Measurements from ENCODE around the gene SLC4A4. TPM values are rescaled to one million over a fixed set of nuclear protein-coding genes. Genes with fewer than 3 reads are reported as not detected.

Gene SLC4A4
- total and polyA plus RNA-seq, 2 donors (not counting 1 experiment from before 2014, with no cell fraction given), result 12.2 to 33.4 TPM

DNA sequence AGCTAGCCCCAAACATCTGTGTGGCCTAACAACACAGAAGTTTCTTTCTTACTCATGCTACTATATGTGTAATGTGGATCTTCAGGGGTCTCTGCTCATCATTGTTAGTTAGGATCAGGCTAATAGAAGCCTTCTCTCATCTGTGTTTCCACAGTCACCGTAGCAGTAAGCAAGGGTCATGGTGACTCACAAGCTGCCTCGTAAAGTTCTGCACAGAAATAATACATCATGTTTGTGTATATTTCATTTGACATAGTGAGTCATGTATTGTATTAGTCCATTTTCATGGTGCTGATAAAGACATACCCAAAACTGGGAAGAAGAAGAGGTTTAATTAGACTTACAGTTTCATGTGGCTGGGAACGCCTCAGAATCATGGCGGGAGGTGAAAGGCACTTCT is 38.7 kb downstream of the SLC4A4 start:
- H3K79me2 ChIP-seq (ENCODE audit: control insufficient read depth, insufficient read depth, low read length), result no peaks in the 10 kb centered on the region
- no peaks in the 10 kb centered on the region for H3K9me3 ChIP-seq (ENCODE audit: control insufficient read depth, insufficient read depth, low read depth, low read length)
- DNase-seq (ENCODE audit: low read depth in 2 of 2), result peak; percentile 92
- no peaks in the 10 kb centered on the region for H3K36me3 ChIP-seq (ENCODE audit: control insufficient read depth, insufficient read depth, low read length)
- no peak overlapping the region for H3K9ac ChIP-seq (ENCODE audit: insufficient read depth, low read length)
- TF ChIP-seq EZH2 (IDR thresholded peaks at IDR 0.05; ENCODE audit: low read length, missing control alignments), result no peak
- no peak for TF ChIP-seq CTCF (conservative IDR thresholded peaks at IDR 0.05 in 1 of 2, IDR thresholded peaks at IDR 0.05 in 1 of 2; ENCODE audit: low read depth in 1 of 2, low read length in 2 of 2)
- no peak overlapping the region for H2AFZ ChIP-seq (ENCODE audit: low read length)
- H3K4me2 ChIP-seq (ENCODE audit: extremely low read depth, insufficient read depth, low read length), result peak overlapping the region; percentile 72
- peak overlapping the region; percentile 48 for H3K27ac ChIP-seq (ENCODE audit: insufficient read depth, low read length)
- no peaks in the 10 kb centered on the region for H3K27me3 ChIP-seq (ENCODE audit: control insufficient read depth, insufficient read depth, low read length)
- H3K4me1 ChIP-seq (ENCODE audit: control insufficient read depth, extremely low read depth, insufficient read depth, low read length), result peaks cover 5% of the 10 kb centered on the region
- H3K4me3 ChIP-seq (replicated peaks in 1 of 4; ENCODE audit: control extremely low read depth in 1 of 4, insufficient read depth in 1 of 4, low read depth in 3 of 4, low read length in 4 of 4), result no peak overlapping the region
- no peaks in the 10 kb centered on the region for H4K20me1 ChIP-seq (ENCODE audit: control insufficient read depth, extremely low read depth, insufficient read depth, low read length)

DNA sequence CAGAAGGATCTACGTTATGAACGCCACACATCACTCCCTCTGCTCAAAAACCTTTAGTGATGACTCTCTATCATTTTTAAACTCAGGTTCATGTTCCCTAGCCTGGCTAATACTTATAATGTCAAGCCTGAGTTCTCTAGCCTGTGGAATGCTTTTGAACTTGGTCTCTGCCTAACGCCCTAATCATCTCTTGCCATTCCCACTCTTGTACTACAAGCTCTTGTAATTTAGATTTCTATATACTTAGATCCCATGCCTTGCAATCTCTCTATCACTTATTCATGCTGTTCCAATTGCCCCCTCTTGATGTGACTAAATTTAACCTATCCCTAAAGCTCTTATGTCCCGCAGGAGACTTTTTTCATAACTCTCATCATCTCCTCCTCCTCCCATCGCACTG is 40.3 kb downstream of the SLC4A4 start:
- no peak overlapping the region for H3K9ac ChIP-seq (ENCODE audit: insufficient read depth, low read length)
- H3K36me3 ChIP-seq (ENCODE audit: control insufficient read depth, insufficient read depth, low read length), result no peaks in the 10 kb centered on the region
- H3K4me3 ChIP-seq (replicated peaks in 1 of 4; ENCODE audit: control extremely low read depth in 1 of 4, insufficient read depth in 1 of 4, low read depth in 3 of 4, low read length in 4 of 4), result no peak overlapping the region
- TF ChIP-seq CTCF (conservative IDR thresholded peaks at IDR 0.05 in 1 of 2, IDR thresholded peaks at IDR 0.05 in 1 of 2; ENCODE audit: low read depth in 1 of 2, low read length in 2 of 2) (no peak), EZH2 (IDR thresholded peaks at IDR 0.05; ENCODE audit: low read length, missing control alignments) (no peak)
- H3K9me3 ChIP-seq (ENCODE audit: control insufficient read depth, insufficient read depth, low read depth, low read length), result no peaks in the 10 kb centered on the region
- no peak for DNase-seq (ENCODE audit: low read depth in 2 of 2)
- no peaks in the 10 kb centered on the region for H4K20me1 ChIP-seq (ENCODE audit: control insufficient read depth, extremely low read depth, insufficient read depth, low read length)
- peaks cover 5% of the 10 kb centered on the region for H3K4me1 ChIP-seq (ENCODE audit: control insufficient read depth, extremely low read depth, insufficient read depth, low read length)
- no peak overlapping the region for H2AFZ ChIP-seq (ENCODE audit: low read length)
- H3K4me2 ChIP-seq (ENCODE audit: extremely low read depth, insufficient read depth, low read length), result no peak overlapping the region
- H3K79me2 ChIP-seq (ENCODE audit: control insufficient read depth, insufficient read depth, low read length), result no peaks in the 10 kb centered on the region
- no peaks in the 10 kb centered on the region for H3K27me3 ChIP-seq (ENCODE audit: control insufficient read depth, insufficient read depth, low read length)
- no peak overlapping the region for H3K27ac ChIP-seq (ENCODE audit: insufficient read depth, low read length)

GRCh38 chr4:71380788-71381187 is 42.0 kb downstream of the SLC4A4 start:
- TF ChIP-seq CTCF (conservative IDR thresholded peaks at IDR 0.05 in 1 of 2, IDR thresholded peaks at IDR 0.05 in 1 of 2; ENCODE audit: low read depth in 1 of 2, low read length in 2 of 2) (no peak), EZH2 (IDR thresholded peaks at IDR 0.05; ENCODE audit: low read length, missing control alignments) (no peak)
- Histone ChIP-seq H3K36me3 (ENCODE audit: control insufficient read depth, insufficient read depth, low read length) (no peaks in the 10 kb centered on the region), H3K79me2 (ENCODE audit: control insufficient read depth, insufficient read depth, low read length) (no peaks in the 10 kb centered on the region), H3K4me2 (ENCODE audit: extremely low read depth, insufficient read depth, low read length) (no peak overlapping the region), H3K9ac (ENCODE audit: insufficient read depth, low read length) (no peak overlapping the region), H3K27me3 (ENCODE audit: control insufficient read depth, insufficient read depth, low read length) (no peaks in the 10 kb centered on the region), H3K27ac (ENCODE audit: insufficient read depth, low read length) (peak overlapping the region; percentile 29), H3K9me3 (ENCODE audit: control insufficient read depth, insufficient read depth, low read depth, low read length) (no peaks in the 10 kb centered on the region), H3K4me3 (replicated peaks in 1 of 4; ENCODE audit: control extremely low read depth in 1 of 4, insufficient read depth in 1 of 4, low read depth in 3 of 4, low read length in 4 of 4) (no peak overlapping the region), H3K4me1 (ENCODE audit: control insufficient read depth, extremely low read depth, insufficient read depth, low read length) (peaks cover 5% of the 10 kb centered on the region), H2AFZ (ENCODE audit: low read length) (no peak overlapping the region), H4K20me1 (ENCODE audit: control insufficient read depth, extremely low read depth, insufficient read depth, low read length) (no peaks in the 10 kb centered on the region)
- peak; percentile 67 to 69 for DNase-seq (ENCODE audit: low read depth in 2 of 2)

Measured in fibroblast of lung (primary cell).